Gastroesophageal sphincter (tissue), 4 donors: ENCODE results near the gene ABCA9. TPM values are rescaled to one million over a fixed set of nuclear protein-coding genes. Genes with fewer than 3 reads are reported as not detected.
"Not testable (repeated sequence)": the region's sequence is repeated elsewhere in the genome, so short reads cannot be mapped to it uniquely, and the experiment has no call there.

ENCODE experiments used
- ATAC-seq: fragments of 150-250 bp; one replicate; pipeline ENCODE4 v1.9.1; 2016; ENCODE audit warnings: mild to moderate bottlenecking, moderate library complexity
- H3K27ac ChIP-seq, 4 donors: fragments of 200-600 bp; sonication (generic) in 3 of 4; 1 replicate in 3 of 4; 2 replicates in 1 of 4; pipeline ENCODE4 v1.5.1; 2016 to 2019
- H3K27me3 ChIP-seq: fragments of 200-600 bp; sonication (generic); one replicate; pipeline ENCODE4 v1.5.1; 2019
- H3K36me3 ChIP-seq, 2 donors: fragments of 200-600 bp; sonication (generic); one replicate each; pipeline ENCODE4 v1.5.1; 2019; ENCODE audit warnings: control low read depth in 1 of 2
- H3K4me1 ChIP-seq, 3 donors: fragments of 200-600 bp; sonication (generic); 1 replicate in 2 of 3; 2 replicates in 1 of 3; pipeline ENCODE4 v1.5.1; 2016 to 2019; ENCODE audit warnings: control low read depth in 2 of 3
- H3K4me3 ChIP-seq, 2 donors: fragments of 200-600 bp; sonication (generic); one replicate each; pipeline ENCODE4 v1.5.1; 2019; ENCODE audit warnings: mild to moderate bottlenecking in 1 of 2, moderate library complexity in 1 of 2
- H3K9me3 ChIP-seq, 3 donors: fragments of 200-600 bp; sonication (generic); one replicate each; pipeline ENCODE4 v1.5.1; 2017 to 2019; ENCODE audit warnings: control low read depth in 2 of 3
- CTCF ChIP-seq, 4 experiments: fragments of 200-600 bp in 2 of 4; fragments of 450-650 bp in 2 of 4; sonication (generic) in 1 of 4; IDR thresholded peaks; one replicate each; pipeline ENCODE4 v1.5.1; 2017 to 2019; ENCODE audit warnings: antibody characterized with exemption in 4 of 4, mild to moderate bottlenecking in 2 of 4, moderate library complexity in 2 of 4
- EP300 ChIP-seq: sonication (generic); formaldehyde crosslinking; IDR thresholded peaks from one replicate; pipeline ENCODE4 v1.6.1; 2017; ENCODE audit warnings: antibody characterized with exemption, mild to moderate bottlenecking
- POLR2A ChIP-seq, 2 donors: fragments of 450-650 bp; IDR thresholded peaks; one replicate each; pipeline ENCODE4 v1.6.1; 2017; ENCODE audit warnings: antibody characterized with exemption in 2 of 2, mild to moderate bottlenecking in 2 of 2, moderate library complexity in 1 of 2
- POLR2AphosphoS5 ChIP-seq: sonication (generic); formaldehyde crosslinking; IDR thresholded peaks from one replicate; pipeline ENCODE4 v1.6.1; 2017; ENCODE audit warnings: antibody characterized with exemption
- WGBS, 2 donors: methylation state at CpG; one replicate each; pipeline ENCODE4 v1.1.5; 2018; ENCODE audit warnings: low coverage in 1 of 2; 5-methylcytosine and 5-hydroxymethylcytosine counted together
- total RNA-seq, 4 donors: library from RNA; depleted of rRNA; stranded (reverse); fragments of >200 nt; gene quantifications; one replicate each; pipeline ENCODE4 v1.1.0, GENCODE V29; 2016

ABCA9 gene
- total RNA-seq, 4 donors from 2014 or later: 18.3 to 64.6 (median 26.5) TPM

GRCh38 chr17:69070378-69071232, 9.9 kb upstream of the ABCA9 start:
- not testable (repeated sequence) for H3K4me1 ChIP-seq, H3K36me3 ChIP-seq, H3K27ac ChIP-seq, H3K27me3 ChIP-seq, H3K4me3 ChIP-seq, ATAC-seq
- 80% methylated on average over 1 of the region's 12 CpGs; no CpG with 5 or more reads in 1 of the 2 donors for WGBS, 2 donors
- peaks cover 0 to 18% (median 0%) of the 10 kb centered on the region in 3 donors for H3K9me3 ChIP-seq

- no peaks in the 10 kb centered on the region for H3K36me3 ChIP-seq
- ATAC-seq: no peak
- peaks cover 0 to 5% (median 0%) of the 10 kb centered on the region in 3 donors for H3K9me3 ChIP-seq
- no peaks in the 10 kb centered on the region for H3K27me3 ChIP-seq
- H3K4me1 ChIP-seq: no peaks in the 10 kb centered on the region
- H3K4me3 ChIP-seq: no peak overlapping the region
- H3K27ac ChIP-seq: no peak overlapping the region
- 72 to 82% methylated on average over 4 to 5 of the region's 5 CpGs for WGBS, 2 donors
- TF ChIP-seq EP300 (no peak), CTCF (IDR thresholded peaks at IDR 0.05) (no peak), POLR2A (IDR thresholded peaks at IDR 0.05) (no peak), POLR2AphosphoS5 (no peak)
Measured at GRCh38 chr17:69069226-69069750, 8.6 kb upstream of the ABCA9 start.

GRCh38 chr17:69067274-69068047, 6.7 kb upstream of the ABCA9 start:
- no peaks in the 10 kb centered on the region for H3K27me3 ChIP-seq
- no peak for TF ChIP-seq POLR2A (IDR thresholded peaks at IDR 0.05)
- no peak for TF ChIP-seq POLR2AphosphoS5
- TF ChIP-seq EP300: no peak
- no peak for TF ChIP-seq CTCF (IDR thresholded peaks at IDR 0.05)
- no peaks in the 10 kb centered on the region for H3K4me1 ChIP-seq
- no peaks in the 10 kb centered on the region for H3K36me3 ChIP-seq
- H3K9me3 ChIP-seq: no peaks in the 10 kb centered on the region
- no peak overlapping the region for H3K27ac ChIP-seq
- H3K4me3 ChIP-seq: no peak overlapping the region
- WGBS, 2 donors: 93% methylated on average over 3 of the region's 4 CpGs; no CpG with 5 or more reads in 1 of the 2 donors
- ATAC-seq: no peak

- no peak for ATAC-seq
- WGBS, 2 donors: 66 to 69% methylated on average over 3 to 7 of the region's 7 CpGs
- no peaks in the 10 kb centered on the region for H3K36me3 ChIP-seq
- H3K27ac ChIP-seq: no peak overlapping the region
- no peaks in the 10 kb centered on the region for H3K27me3 ChIP-seq
- peaks cover 0 to 5% (median 0%) of the 10 kb centered on the region in 3 donors for H3K4me1 ChIP-seq
- no peak overlapping the region for H3K4me3 ChIP-seq
- TF ChIP-seq POLR2AphosphoS5 (no peak), POLR2A (IDR thresholded peaks at IDR 0.05) (no peak), EP300 (no peak), CTCF (IDR thresholded peaks at IDR 0.05) (no peak)
- no peaks in the 10 kb centered on the region for H3K9me3 ChIP-seq
Measured at GRCh38 chr17:69066482-69066881, 5.8 kb upstream of the ABCA9 start.

GRCh38 chr17:69065113-69065512, 4.4 kb upstream of the ABCA9 start:
- no peaks in the 10 kb centered on the region for H3K36me3 ChIP-seq
- peaks cover 0 to 13% (median 0%) of the 10 kb centered on the region in 3 donors for H3K4me1 ChIP-seq
- H3K27ac ChIP-seq: no peak overlapping the region
- H3K4me3 ChIP-seq: no peak overlapping the region
- no peak for TF ChIP-seq POLR2A (IDR thresholded peaks at IDR 0.05)
- H3K27me3 ChIP-seq: no peaks in the 10 kb centered on the region
- H3K9me3 ChIP-seq: no peaks in the 10 kb centered on the region
- no peak for ATAC-seq
